ENCODE measurements around the gene PPM1F. TPM values are rescaled to one million over a fixed set of nuclear protein-coding genes. Genes with fewer than 3 reads are reported as not detected.
"Not testable (repeated sequence)": the region's sequence is repeated elsewhere in the genome, so short reads cannot be mapped to it uniquely, and the experiment has no call there.

PPM1F gene
- total RNA-seq, 1 donor from 2014 or later: 116 TPM

DNA sequence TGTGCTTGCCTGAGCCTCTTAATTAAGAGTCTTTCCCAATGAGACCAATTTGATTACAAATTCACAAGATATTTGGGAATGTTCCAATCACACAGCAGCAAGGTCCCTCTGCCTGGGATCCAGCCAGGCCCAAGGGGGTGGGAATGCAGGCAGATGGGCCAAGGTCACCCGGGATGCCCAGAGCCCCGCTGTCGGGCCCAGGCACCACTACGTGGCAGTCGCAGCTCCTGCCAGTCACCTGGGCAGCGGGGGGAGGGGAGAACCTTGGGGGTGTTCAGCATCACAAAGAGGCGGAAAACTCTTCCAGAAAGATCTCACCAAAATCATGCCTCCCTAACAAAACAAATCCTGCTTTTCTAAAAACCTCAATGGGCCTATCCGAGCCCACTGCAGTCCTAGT lies 30.9 kb downstream of the PPM1F start:
- no peak for DNase-seq (ENCODE audit: low read depth in 2 of 2)

DNA sequence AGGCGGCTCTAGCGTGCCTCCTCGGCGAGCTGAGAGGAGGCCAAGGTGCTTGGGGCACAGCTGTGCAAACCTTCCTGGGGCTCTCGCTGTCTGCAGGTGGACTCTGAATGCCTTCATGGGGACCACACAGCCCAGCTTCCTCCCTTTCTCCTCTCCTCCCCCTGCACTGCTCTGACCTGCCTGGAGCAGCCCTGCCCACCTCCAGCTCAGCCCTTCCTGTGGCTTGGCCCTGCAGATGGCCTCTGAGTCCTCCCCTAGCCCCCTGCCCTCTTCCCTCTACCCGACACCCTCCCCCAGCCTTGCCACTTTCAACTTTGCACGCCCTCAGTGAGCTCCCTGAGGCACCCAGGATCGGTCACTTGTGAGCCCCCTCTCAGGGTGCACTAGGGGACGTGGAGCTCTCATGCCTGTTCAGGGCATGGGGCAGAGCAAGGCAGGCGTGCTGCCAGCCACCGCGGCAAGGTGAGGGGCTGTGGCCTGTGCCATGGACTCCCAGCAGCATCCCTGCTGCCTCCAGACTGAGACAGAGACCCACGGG lies 31.4 kb downstream of the PPM1F start:
- DNase-seq (ENCODE audit: low read depth in 2 of 2): no peak

GRCh38 chr22:21920341-21921183 lies 32.1 kb downstream of the PPM1F start:
- no peak for DNase-seq (ENCODE audit: low read depth in 2 of 2)

DNA sequence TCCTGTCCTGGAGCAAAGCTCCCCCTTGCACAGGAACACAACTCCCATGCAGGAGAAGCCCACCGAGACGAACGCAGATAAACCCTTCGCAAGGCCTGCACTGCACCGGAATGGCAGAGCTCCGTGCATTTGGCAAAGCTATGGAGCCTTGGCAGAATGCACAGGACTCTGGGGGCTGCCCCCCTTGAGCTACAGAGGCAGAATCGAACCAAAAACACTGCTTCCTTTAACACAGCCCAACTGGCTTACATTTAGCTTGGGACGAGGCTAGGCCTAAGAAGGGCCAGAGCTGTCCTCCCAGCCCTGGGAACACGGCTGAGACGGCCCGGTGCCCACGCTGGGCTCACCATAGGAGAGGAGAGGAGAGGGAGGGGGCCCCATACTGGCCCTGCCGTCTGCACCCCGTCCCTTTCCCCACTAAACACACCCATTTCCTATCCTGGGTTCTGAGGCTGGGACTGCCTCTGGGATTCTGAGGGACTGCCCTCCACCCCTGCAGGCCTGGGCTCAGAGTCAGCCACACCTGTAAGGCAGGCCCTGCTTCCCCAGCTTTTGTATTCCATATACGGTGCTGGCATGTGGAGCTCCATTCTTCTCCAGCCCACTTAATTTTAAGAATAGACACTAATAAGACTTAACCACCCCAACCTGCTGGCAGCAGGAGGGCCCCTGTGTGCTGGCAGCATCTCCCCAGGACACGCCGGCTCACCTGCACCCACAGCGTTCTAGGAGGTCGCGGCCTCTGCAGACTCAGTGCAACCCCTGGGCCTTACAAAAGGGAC lies 32.9 kb downstream of the PPM1F start:
- no peak for DNase-seq (ENCODE audit: low read depth in 2 of 2)

DNA sequence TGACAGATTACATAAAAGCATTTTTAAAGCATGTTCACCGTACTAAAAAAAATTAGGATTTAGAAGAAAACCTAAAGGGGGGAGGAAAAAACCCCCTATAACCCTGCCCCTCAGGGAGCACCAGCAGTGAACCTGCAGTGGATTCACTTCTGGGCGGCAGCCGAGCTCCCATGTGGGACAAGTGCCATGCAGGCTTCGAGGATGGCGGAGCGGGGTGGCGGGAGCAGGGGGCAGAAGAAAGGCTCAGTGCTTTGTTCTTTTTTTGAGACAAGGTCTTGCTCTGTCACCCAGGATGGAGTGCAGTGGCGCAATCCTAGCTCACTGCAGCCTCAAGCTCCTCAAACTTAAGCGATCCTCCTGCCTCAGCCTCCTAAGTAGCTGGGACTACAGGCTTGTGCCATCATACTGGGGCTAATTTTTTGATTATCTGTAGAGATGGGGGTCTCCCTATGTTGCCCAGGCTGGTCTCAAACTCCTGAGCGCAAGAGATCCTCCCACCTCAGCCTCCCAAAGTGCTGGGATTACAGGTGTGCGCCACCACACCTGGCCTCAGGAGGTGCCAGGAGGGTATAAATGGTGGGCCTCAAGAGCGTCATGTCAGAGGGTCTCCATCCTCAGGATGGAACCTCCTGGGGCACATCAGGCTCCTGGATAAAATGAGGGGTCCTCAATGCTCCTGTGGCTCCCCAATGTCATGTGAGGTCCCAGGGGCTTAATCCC lies 34.0 kb downstream of the PPM1F start:
- DNase-seq (ENCODE audit: low read depth in 2 of 2): no peak

DNA sequence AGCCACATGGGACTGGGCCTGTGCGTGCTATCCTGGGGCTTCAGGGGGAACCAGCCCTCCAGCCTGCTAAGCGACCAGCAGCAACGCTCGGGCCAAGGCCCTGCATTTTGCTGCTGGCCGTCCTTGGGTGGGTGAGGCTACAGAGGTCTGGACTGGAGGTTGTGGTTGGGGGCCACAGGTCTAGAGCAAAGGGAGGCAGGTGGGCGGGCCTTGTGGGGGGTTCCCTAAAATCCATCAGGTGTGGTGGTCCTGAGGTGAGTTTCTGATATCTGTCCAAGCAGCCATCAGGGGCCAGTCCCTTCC lies 34.7 kb downstream of the PPM1F start:
- DNase-seq (ENCODE audit: low read depth in 2 of 2): no peak

GRCh38 chr22:21917181-21917958 lies 35.3 kb downstream of the PPM1F start:
- no peak for DNase-seq (ENCODE audit: low read depth in 2 of 2)

- DNase-seq (ENCODE audit: low read depth in 2 of 2): no peak
Measured at GRCh38 chr22:21916309-21916918, 36.2 kb downstream of the PPM1F start.

GRCh38 chr22:21915624-21916308 lies 36.9 kb downstream of the PPM1F start:
- DNase-seq (ENCODE audit: low read depth in 2 of 2): no peak

DNA sequence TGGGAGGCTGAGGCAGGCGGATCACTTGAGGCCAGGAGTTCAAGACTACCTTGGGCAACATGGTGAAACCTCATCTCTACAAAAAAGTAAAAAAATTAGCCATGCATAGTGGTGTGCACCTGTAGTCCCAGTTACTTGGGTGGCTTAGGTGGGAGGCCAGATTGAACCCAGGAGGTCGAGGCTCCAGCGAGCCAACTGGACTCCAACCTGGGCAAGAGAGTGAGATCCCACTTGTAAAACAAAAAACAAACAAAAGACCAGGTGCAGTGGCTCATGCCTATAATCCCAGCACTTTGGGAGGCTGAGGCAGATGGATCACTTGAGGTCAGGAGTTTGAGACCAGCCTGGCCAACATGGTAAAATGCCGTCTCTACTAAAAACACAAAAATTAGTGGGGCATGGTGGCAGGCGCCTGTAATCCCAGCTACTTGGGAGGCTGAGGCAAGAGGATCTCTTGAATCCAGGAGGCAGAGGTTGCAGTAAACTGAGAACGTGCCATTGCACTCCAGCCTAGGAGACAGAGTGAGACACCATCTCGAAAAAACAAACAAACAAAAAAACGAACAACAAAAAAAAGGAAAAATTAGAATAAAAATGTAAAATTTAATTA lies 38.5 kb downstream of the PPM1F start:
- not testable (repeated sequence) for DNase-seq (ENCODE audit: low read depth in 2 of 2)

GRCh38 chr22:21910367-21910766 lies 42.3 kb downstream of the PPM1F start:
- DNase-seq (ENCODE audit: low read depth in 2 of 2): not testable (repeated sequence)

DNA sequence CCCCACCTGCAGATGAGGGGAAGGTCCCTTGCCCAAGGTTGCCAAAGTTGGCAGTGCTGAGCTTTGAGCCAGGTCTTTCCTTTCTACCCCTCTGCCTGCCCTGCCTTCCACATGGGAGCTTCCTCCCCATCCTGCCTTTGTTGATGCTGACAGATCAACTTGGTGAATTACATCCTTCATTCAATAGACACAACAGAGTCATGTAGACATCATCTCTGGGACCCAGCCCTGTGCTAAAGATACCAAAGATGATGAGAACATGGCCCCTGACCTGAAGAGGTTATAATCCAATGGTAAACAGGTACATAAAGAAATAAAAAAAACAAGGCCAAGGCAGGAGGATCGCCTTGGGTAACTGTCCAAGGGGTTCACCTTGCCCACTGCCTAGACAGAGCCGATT lies 42.8 kb downstream of the PPM1F start:
- DNase-seq (ENCODE audit: low read depth in 2 of 2): no peak

- no peak for DNase-seq (ENCODE audit: low read depth in 2 of 2)
Measured at GRCh38 chr22:21907638-21908522, 44.8 kb downstream of the PPM1F start.

GRCh38 chr22:21905234-21905633 lies 47.4 kb downstream of the PPM1F start:
- not testable (repeated sequence) for DNase-seq (ENCODE audit: low read depth in 2 of 2)

- no peak for DNase-seq (ENCODE audit: low read depth in 2 of 2)
Measured at GRCh38 chr22:21904250-21904789, 48.3 kb downstream of the PPM1F start.

GRCh38 chr22:21903283-21903682 lies 49.4 kb downstream of the PPM1F start:
- DNase-seq (ENCODE audit: low read depth in 2 of 2): no peak

DNA sequence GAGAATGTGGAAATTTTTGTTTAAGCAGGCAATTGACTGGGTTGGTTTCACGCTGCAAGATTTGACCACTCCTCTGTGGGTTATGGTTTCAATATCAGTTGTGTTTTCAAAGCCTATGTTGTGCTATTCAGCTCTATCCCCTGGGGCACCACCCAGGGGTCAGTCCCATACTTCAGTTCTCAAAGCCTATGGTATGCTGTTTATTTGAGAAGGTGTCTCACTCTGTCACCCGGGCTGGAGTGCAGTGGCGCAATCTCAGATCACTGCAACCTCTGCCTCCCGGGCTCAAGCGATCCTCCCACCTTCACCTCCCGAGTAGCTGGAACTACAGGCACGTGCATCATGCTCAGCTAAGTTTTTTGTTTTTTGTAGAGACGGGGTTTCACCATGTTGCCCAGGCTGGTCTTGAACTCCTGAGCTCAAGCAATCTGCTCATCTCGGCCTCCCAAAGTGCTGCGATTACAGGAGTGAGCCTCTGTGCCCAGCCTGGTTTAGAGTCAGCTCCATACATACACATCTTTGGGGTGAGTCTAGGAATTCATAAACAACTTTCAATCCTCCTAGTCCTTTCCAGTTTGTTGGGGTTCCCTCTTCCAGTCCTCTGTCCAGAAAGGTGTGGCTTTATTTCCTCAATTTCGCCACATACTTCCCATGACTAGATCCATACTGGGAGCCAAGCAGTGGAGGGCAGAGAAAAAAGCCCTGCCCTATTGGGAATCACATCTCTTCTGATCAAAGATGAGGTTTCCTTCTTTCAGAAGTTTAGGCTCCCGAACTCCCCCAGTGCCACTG lies 50.2 kb downstream of the PPM1F start:
- DNase-seq (ENCODE audit: low read depth in 2 of 2): no peak

Measured in lung microvascular endothelial cell (primary cell).